ENCODE data around the gene SIGLEC14.

Gene SIGLEC14

DNA sequence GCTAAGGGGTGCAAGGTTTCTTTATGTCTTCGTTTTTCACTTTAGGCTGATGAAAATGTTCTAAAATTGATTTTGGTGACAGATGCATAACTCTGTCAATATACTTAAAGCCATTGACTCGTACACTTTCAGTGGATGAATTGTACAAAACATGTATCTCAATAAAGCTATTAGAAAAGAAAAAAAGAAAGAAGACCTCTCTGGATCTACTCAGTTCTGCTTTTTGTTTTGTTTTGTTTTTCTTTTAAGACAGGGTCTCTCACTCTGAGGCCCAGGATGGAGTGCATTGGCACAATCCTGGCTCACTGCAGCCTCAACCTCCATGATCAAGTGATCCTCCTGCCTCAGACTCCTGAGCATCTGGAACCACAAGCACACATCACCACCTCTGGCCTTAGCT lies 19.9 kb downstream of the SIGLEC14 start:
- TF ChIP-seq, protein P1, sequence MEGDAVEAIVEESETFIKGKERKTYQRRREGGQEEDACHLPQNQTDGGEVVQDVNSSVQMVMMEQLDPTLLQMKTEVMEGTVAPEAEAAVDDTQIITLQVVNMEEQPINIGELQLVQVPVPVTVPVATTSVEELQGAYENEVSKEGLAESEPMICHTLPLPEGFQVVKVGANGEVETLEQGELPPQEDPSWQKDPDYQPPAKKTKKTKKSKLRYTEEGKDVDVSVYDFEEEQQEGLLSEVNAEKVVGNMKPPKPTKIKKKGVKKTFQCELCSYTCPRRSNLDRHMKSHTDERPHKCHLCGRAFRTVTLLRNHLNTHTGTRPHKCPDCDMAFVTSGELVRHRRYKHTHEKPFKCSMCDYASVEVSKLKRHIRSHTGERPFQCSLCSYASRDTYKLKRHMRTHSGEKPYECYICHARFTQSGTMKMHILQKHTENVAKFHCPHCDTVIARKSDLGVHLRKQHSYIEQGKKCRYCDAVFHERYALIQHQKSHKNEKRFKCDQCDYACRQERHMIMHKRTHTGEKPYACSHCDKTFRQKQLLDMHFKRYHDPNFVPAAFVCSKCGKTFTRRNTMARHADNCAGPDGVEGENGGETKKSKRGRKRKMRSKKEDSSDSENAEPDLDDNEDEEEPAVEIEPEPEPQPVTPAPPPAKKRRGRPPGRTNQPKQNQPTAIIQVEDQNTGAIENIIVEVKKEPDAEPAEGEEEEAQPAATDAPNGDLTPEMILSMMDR (IDR thresholded peaks at IDR 0.05; ENCODE audit: extremely low read depth, insufficient read depth, missing control alignments), result no peak
- no peak for DNase-seq (ENCODE audit: low spot score)
- in situ Hi-C loops (cut with MboI; ENCODE audit: low pct_unique_long_range_greater_than_20kb, low sequenced_read_pairs, unreplicated experiment), result no loop called here

DNA sequence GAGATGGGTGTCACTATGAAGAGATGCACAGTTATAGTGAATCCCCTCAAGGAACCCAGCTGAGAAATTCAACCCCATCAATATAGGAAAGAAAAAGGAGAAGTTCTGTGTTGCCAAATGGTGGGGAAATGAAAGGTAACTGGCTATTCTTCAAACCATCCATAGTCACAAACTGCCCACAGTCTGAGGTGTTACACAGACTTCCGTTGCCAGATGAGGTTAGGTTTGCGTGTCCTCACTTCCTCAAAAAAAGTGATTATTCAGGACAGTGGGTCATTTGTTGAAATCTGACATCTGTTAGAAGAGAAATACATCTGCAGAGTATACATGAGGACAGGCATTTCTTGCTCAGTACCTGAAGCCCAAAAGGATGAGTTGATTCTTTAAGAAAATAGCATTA lies 25.4 kb downstream of the SIGLEC14 start:
- TF ChIP-seq, protein P1 (IDR thresholded peaks at IDR 0.05; ENCODE audit: extremely low read depth, insufficient read depth, missing control alignments), result no peak
- in situ Hi-C loops (cut with MboI; ENCODE audit: low pct_unique_long_range_greater_than_20kb, low sequenced_read_pairs, unreplicated experiment), result no loop called here
- DNase-seq (ENCODE audit: low spot score), result peak; percentile 70

DNA sequence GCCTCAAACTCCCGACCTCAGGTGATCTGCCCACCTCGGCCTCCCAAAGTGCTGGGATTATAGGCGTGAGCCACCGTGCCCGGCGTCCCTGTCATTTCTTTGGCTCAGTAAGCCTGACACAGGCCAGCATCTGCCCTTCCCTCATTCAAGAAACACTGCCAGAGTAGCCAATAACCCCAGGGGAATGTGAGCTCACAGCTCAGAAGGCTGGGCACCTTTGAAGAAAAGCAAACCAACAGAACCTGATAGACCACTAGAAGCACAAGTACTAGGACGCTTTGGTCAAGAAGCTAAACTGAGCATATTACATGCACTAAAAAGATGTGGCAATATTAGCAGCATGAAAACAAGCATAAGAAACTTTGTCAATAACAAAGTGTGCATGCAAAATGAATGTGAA lies 30.6 kb downstream of the SIGLEC14 start:
- DNase-seq (ENCODE audit: low spot score), result no peak
- in situ Hi-C loops (cut with MboI; ENCODE audit: low pct_unique_long_range_greater_than_20kb, low sequenced_read_pairs, unreplicated experiment), result no loop called here
- TF ChIP-seq, protein P1 (IDR thresholded peaks at IDR 0.05; ENCODE audit: extremely low read depth, insufficient read depth, missing control alignments), result no peak

DNA sequence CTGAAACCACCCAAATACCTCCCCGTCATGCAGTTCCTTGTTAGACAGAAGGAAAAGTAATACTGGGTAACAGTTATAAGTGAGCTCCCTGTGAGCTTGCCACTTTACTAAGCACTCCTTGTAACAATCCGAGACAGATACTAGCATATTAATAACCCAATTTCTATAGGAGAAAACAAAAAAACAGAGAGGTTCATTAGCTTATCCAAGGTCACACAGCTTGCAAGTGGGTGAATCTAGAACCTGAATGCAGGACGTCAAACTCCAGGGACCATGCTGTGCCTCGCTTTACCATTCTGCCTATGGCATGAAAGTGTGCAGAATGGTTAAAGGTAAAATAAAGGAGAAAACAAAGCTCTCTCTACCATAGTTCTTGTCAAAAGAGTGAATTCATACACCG lies 31.8 kb downstream of the SIGLEC14 start:
- in situ Hi-C loops (cut with MboI; ENCODE audit: low pct_unique_long_range_greater_than_20kb, low sequenced_read_pairs, unreplicated experiment), result no loop called here
- TF ChIP-seq, protein P1 (IDR thresholded peaks at IDR 0.05; ENCODE audit: extremely low read depth, insufficient read depth, missing control alignments), result no peak

DNA sequence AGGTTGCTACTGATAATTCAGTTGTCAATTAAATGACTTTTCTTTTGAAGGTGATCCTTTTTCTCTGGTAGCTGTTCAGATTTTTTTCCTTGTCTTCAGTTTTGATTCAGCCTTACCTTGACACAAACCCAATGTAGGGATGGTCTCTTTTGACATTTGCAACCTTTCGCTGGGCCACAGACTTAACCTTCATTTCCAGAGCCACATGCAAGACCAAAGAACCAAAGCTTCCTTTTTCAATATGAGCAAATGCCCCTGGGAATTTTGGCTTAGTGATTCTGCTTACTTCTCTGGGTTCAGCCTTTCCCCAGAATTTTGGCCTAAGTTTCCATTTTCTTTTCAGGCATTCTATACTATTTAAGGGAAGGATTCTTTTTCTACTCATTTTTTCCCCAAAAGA lies 36.0 kb downstream of the SIGLEC14 start:
- DNase-seq (ENCODE audit: low spot score), result no peak
- in situ Hi-C loops (cut with MboI; ENCODE audit: low pct_unique_long_range_greater_than_20kb, low sequenced_read_pairs, unreplicated experiment), result no loop called here

More for the DNA sequence above, 31.8 kb downstream of the SIGLEC14 start:
- DNase-seq (ENCODE audit: low spot score), result no peak

DNA sequence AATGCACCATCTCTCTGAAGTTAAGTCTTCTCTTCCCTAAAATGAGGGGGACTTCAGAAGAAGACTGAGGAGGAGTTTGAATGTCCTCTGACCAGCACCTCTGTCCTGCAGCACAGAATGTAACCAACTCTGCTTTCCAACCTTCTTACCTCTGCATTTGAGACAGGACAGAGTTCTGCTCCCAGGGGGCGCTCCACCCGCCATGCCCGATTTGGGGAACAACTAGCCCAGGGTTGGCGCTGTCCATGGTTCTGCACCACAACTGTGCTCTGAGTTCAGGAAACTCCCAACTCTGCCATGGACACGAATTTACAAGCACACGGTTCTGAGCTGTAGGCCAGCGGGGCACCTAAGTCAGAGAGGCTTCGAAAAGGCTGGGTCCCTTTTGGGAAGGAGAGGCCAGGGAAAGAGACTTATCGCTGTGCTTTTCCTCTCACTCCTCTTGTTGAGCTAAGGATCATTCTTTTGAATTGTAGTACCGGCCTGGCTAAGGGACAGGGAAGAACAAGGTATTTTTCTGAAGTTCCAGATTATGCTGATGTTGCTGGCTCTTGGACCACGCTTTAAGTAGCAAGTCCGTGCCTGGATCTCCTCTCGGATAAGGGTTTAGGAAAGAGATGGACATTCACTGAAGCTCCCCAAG lies 38.6 kb downstream of the SIGLEC14 start:
- DNase-seq (ENCODE audit: low spot score), result no peak
- in situ Hi-C loops (cut with MboI; ENCODE audit: low pct_unique_long_range_greater_than_20kb, low sequenced_read_pairs, unreplicated experiment), result loop anchor here (5.0 kb wide), 1 partner anchor 44 kb away; no protein-coding TSS in a partner anchor
- TF ChIP-seq, protein P1 (IDR thresholded peaks at IDR 0.05; ENCODE audit: extremely low read depth, insufficient read depth, missing control alignments), result peak; percentile 60

More for the DNA sequence above, 36.0 kb downstream of the SIGLEC14 start:
- TF ChIP-seq, protein P1 (IDR thresholded peaks at IDR 0.05; ENCODE audit: extremely low read depth, insufficient read depth, missing control alignments), result no peak
